SK-N-MC (cell line): ENCODE results near the gene TRIM9.

Experiments used
- EZH2 ChIP-seq: fragments of 200-600 bp; sonication (generic); IDR thresholded peaks from one replicate; pipeline ENCODE4 v1.6.1; 2017; ENCODE audit warnings: antibody characterized with exemption
- FOXP2 ChIP-seq: optimal IDR thresholded peaks from 2 replicates; pipeline ENCODE3; 2011; ENCODE audit warnings: mild to moderate bottlenecking, moderate library complexity; ENCODE audit not compliant: insufficient read depth; ENCODE audit errors: extremely low read length, control extremely low read depth
- POLR2AphosphoS5 ChIP-seq: IDR thresholded peaks from 2 replicates; pipeline ENCODE4 v1.6.1; 2012; ENCODE audit warnings: mild to moderate bottlenecking, low read depth, low read length, borderline replicate concordance

DNA sequence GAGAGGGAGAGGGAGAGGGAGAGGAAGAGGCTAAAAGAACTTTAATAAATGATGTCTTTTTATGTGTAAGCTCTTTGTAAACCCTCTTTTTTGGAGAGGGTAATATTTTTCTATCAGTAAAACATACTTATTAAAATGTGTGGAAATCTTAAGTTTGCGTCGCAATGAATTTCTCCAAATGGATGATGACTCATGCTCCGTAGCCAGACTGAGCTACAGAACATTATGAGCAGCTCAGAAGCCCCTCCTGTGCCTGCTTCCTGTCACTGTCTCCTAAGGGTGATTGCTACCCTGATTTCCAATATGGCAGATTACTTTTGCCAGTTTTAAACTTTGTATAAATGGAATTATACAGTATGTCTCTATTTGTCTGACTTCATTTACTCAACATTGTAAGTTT, 137.6 kb downstream of the TRIM9 start:
- no peak for TF ChIP-seq POLR2AphosphoS5
- TF ChIP-seq EZH2, result no peak
- no peak for TF ChIP-seq FOXP2
